Liver (tissue), 3 donors: Measurements from ENCODE around the gene TNC.

ENCODE experiments used
- CTCF ChIP-seq: fragments of 150-350 bp; IDR thresholded peaks from 2 replicates; pipeline ENCODE4 v1.5.1; 2017; ENCODE audit warnings: improper control_type of control experiment, low read depth, low read length; ENCODE audit not compliant: missing input control
- FOXA1 ChIP-seq: IDR thresholded peaks from 2 replicates; pipeline ENCODE4 v1.6.1; 2016; ENCODE audit warnings: antibody characterized with exemption
- JUND ChIP-seq, 2 donors: IDR thresholded peaks; 2 replicates each; pipeline ENCODE4 v1.6.1; 2016; ENCODE audit warnings: antibody characterized with exemption in 2 of 2
- MAX ChIP-seq: IDR thresholded peaks from 2 replicates; pipeline ENCODE4 v1.6.1; 2016; ENCODE audit warnings: antibody characterized with exemption
- TF ChIP-seq, protein P1 (sequence below): IDR thresholded peaks from 2 replicates; pipeline ENCODE4 v1.6.1; 2016; ENCODE audit warnings: antibody characterized with exemption, mild to moderate bottlenecking
- donor health status: healthy.
- donor health status: healthy.

DNA sequence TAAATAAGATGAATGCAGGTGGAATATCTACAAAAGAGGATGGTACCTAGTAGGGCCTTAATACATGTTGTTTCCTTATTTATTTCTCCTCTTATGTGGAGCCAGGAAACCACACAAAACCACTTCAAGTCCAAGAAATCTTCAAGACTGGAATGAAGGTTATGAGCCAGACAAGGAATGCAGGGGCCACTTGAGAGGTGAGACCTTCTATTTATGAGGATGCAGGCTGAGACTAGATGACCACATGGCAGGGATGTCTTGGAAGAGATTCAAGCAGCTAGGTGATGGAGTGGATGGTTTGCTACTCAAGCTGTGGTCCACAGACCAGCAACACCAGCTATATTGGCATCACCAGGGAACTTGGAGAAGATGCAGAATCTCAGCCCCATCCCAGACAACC is 92.2 kb downstream of the TNC start:
- TF ChIP-seq CTCF = no peak
- TF ChIP-seq FOXA1 = no peak
- TF ChIP-seq MAX = no peak
- TF ChIP-seq JUND (IDR thresholded peaks at IDR 0.05) = no peak
- TF ChIP-seq, protein P1, sequence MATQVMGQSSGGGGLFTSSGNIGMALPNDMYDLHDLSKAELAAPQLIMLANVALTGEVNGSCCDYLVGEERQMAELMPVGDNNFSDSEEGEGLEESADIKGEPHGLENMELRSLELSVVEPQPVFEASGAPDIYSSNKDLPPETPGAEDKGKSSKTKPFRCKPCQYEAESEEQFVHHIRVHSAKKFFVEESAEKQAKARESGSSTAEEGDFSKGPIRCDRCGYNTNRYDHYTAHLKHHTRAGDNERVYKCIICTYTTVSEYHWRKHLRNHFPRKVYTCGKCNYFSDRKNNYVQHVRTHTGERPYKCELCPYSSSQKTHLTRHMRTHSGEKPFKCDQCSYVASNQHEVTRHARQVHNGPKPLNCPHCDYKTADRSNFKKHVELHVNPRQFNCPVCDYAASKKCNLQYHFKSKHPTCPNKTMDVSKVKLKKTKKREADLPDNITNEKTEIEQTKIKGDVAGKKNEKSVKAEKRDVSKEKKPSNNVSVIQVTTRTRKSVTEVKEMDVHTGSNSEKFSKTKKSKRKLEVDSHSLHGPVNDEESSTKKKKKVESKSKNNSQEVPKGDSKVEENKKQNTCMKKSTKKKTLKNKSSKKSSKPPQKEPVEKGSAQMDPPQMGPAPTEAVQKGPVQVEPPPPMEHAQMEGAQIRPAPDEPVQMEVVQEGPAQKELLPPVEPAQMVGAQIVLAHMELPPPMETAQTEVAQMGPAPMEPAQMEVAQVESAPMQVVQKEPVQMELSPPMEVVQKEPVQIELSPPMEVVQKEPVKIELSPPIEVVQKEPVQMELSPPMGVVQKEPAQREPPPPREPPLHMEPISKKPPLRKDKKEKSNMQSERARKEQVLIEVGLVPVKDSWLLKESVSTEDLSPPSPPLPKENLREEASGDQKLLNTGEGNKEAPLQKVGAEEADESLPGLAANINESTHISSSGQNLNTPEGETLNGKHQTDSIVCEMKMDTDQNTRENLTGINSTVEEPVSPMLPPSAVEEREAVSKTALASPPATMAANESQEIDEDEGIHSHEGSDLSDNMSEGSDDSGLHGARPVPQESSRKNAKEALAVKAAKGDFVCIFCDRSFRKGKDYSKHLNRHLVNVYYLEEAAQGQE = no peak
